HCT116 (cell line): Measurements from ENCODE around the gene MTA1. TPM values are rescaled to one million over a fixed set of nuclear protein-coding genes. Genes with fewer than 3 reads are reported as not detected.
A peak's percentile ranks its signal among the peaks of the same experiment; 100 is the strongest.

Source experiments
- ATAC-seq: fragments of 200-7000 bp; cut with Tn5 transposase; 2 replicates; pipeline ENCODE4 v1.9.1; 2020; ENCODE audit warnings: mild to moderate bottlenecking, moderate library complexity
- BruUV-seq: library from RNA; stranded (reverse); fragments of 400-500 nt; replicated peaks from 2 replicates; lab custom pipeline; 2021; lab: Mats Ljungman, UMichigan
- CTCF ChIA-PET: fragments of 300-600 bp; sonication (Branson Sonifier 250); formaldehyde crosslinking; loops from one replicate; lab custom pipeline; 2021; ENCODE audit warnings: antibody characterized with exemption; lab: Charles Lee
- POLR2A ChIA-PET: fragments of 300-600, 350-600 bp; sonication (Branson Sonifier 250); formaldehyde crosslinking; loops from one replicate; lab custom pipeline; 2021; ENCODE audit warnings: antibody characterized with exemption; lab: Charles Lee
- RAD21 ChIA-PET, 2 experiments: fragments of 300-600 bp; sonication (Branson Sonifier 250); formaldehyde crosslinking; loops; one replicate each; lab custom pipeline; 2023; ENCODE audit warnings: low total read pairs in 2 of 2; ENCODE audit not compliant: uncharacterized antibody in 2 of 2, unreplicated experiment in 2 of 2, low non-redundant PET in 1 of 2; lab: Charles Lee
- DNase-seq: peaks from one replicate; pipeline ENCODE4 v3.0.0-alpha.2; 2010; ENCODE audit warnings: low read depth, low spot score
- H2AFZ ChIP-seq: fragments of 200-600 bp; shearing (Covaris generic), sonication (generic); 2 replicates; pipeline ENCODE4 v1.6.1; 2017; ENCODE audit warnings: low read depth, mixed run types, mixed read lengths, antibody characterized with exemption, low read length; ENCODE audit not compliant: poor library complexity, severe bottlenecking
- H3K27ac ChIP-seq: 2 replicates; pipeline ENCODE4 v1.5.1; 2012; ENCODE audit warnings: low read depth, low read length
- H3K27me3 ChIP-seq: fragments of 200-600 bp; sonication (generic); 2 replicates; pipeline ENCODE4 v1.6.1; 2016; ENCODE audit warnings: mixed run types, low read length, mixed read lengths; ENCODE audit not compliant: insufficient read depth
- H3K36me3 ChIP-seq, 2 experiments: fragments of 200-500 bp in 1 of 2; fragments of 200-600 bp in 1 of 2; sonication (Bioruptor generic) in 1 of 2; sonication (generic) in 1 of 2; 2 replicates each; pipeline versions ENCODE4 v1.5.1 to v1.6.1; 2014 to 2016; ENCODE audit warnings: low read length in 2 of 2, inconsistent platforms in 1 of 2, mixed read lengths in 1 of 2, mixed run types in 1 of 2; ENCODE audit not compliant: insufficient read depth in 2 of 2, control insufficient read depth in 1 of 2
- H3K4me1 ChIP-seq, 2 experiments: fragments of 200-600 bp in 1 of 2; sonication (generic) in 1 of 2; 2 replicates each; pipeline versions ENCODE4 v1.5.1 to v1.6.1; 2012 to 2017; ENCODE audit warnings: low read length in 2 of 2, inconsistent platforms in 1 of 2, mild to moderate bottlenecking in 1 of 2, mixed read lengths in 1 of 2, mixed run types in 1 of 2, moderate library complexity in 1 of 2; ENCODE audit not compliant: insufficient read depth in 2 of 2, control insufficient read depth in 1 of 2
- H3K4me2 ChIP-seq: fragments of 200-600 bp; sonication (generic); 2 replicates; pipeline ENCODE4 v1.6.1; 2017; ENCODE audit warnings: mixed run types, low read length, mixed read lengths
- H3K4me3 ChIP-seq, 2 experiments: fragments of 200-600 bp in 1 of 2; sonication (generic) in 1 of 2; replicated peaks in 1 of 2; 2 replicates each; pipeline ENCODE4 v1.5.1; 2011 to 2016; ENCODE audit warnings: low read length in 2 of 2, control low read depth in 1 of 2, low read depth in 1 of 2, mild to moderate bottlenecking in 1 of 2, mixed read lengths in 1 of 2, mixed run types in 1 of 2
- H3K79me2 ChIP-seq: fragments of 200-600 bp; sonication (generic); 2 replicates; pipeline ENCODE4 v1.6.1; 2017; ENCODE audit warnings: mild to moderate bottlenecking, mixed run types, low read length, moderate library complexity, mixed read lengths; ENCODE audit not compliant: insufficient read depth
- H3K9ac ChIP-seq: fragments of 200-600 bp; sonication (generic); 2 replicates; pipeline ENCODE4 v1.6.1; 2016; ENCODE audit warnings: low read length, mixed read lengths
- H3K9me2 ChIP-seq: fragments of 200-600 bp; sonication (generic), shearing (Covaris generic); 2 replicates; pipeline ENCODE4 v1.6.1; 2017; ENCODE audit warnings: mixed run types, mild to moderate bottlenecking, moderate library complexity; ENCODE audit not compliant: insufficient read depth
- H3K9me3 ChIP-seq, 2 experiments: fragments of 200-500 bp in 1 of 2; fragments of 200-600 bp in 1 of 2; sonication (Bioruptor generic) in 1 of 2; sonication (generic) in 1 of 2; 2 replicates each; pipeline ENCODE4 v1.6.1; 2014 to 2017; ENCODE audit warnings: low read length in 2 of 2, mixed read lengths in 2 of 2, inconsistent platforms in 1 of 2, low read depth in 1 of 2, mild to moderate bottlenecking in 1 of 2, mixed run types in 1 of 2, moderate library complexity in 1 of 2; ENCODE audit not compliant: control insufficient read depth in 1 of 2, insufficient read depth in 1 of 2
- H4K20me1 ChIP-seq: fragments of 200-600 bp; sonication (generic), shearing (Covaris generic); 2 replicates; pipeline ENCODE4 v1.6.1; 2017; ENCODE audit warnings: mixed run types, mild to moderate bottlenecking, moderate library complexity; ENCODE audit not compliant: insufficient read depth
- CEBPB ChIP-seq: IDR thresholded peaks from 2 replicates; pipeline ENCODE4 v1.6.1; 2012; ENCODE audit warnings: low read depth
- RAD21 ChIP-seq: IDR thresholded peaks from 2 replicates; pipeline ENCODE4 v1.6.1; 2012; ENCODE audit warnings: low read depth, mild to moderate bottlenecking
- YY1 ChIP-seq: IDR thresholded peaks from 2 replicates; pipeline ENCODE4 v1.6.1; 2011; ENCODE audit warnings: low read length, low read depth, moderate library complexity, mild to moderate bottlenecking; ENCODE audit not compliant: insufficient replicate concordance; ENCODE audit errors: extremely low read depth
- ZFX ChIP-seq: fragments of 450-650 bp; IDR thresholded peaks from 2 replicates; pipeline ENCODE4 v1.6.1; 2017
- ZNF274 ChIP-seq: fragments of 200-500 bp; sonication (Bioruptor generic); IDR thresholded peaks from 2 replicates; pipeline ENCODE4 v1.6.1; 2014; ENCODE audit warnings: mild to moderate bottlenecking, low read depth, low read length, inconsistent platforms
- intact Hi-C: fragments of 100-400 bp; cut with micrococcal nuclease; formaldehyde crosslinking; loops from 2 replicates; pipeline ENCODE4 v1.10.0; 2022
- total RNA-seq: library from RNA; stranded (reverse); gene quantifications from one replicate; pipeline ENCODE4 v1.2.1, GENCODE V29; 2021; ENCODE audit not compliant: unreplicated experiment
- TF ChIP-seq, protein P1 (sequence below), 3 experiments: fragments of 200-600 bp in 1 of 3; sonication (generic) in 1 of 3; IDR thresholded peaks in 2 of 3; conservative IDR thresholded peaks in 1 of 3; 2 replicates each; pipeline ENCODE4 v1.5.1; 2012 to 2017; ENCODE audit warnings: low read depth in 2 of 3, low read length in 2 of 3, antibody characterized with exemption in 1 of 3, borderline replicate concordance in 1 of 3, control low read depth in 1 of 3, mild to moderate bottlenecking in 1 of 3, mixed read lengths in 1 of 3, mixed run types in 1 of 3, moderate library complexity in 1 of 3; ENCODE audit not compliant: insufficient read depth in 1 of 3
- TF ChIP-seq, protein P2 (sequence below): IDR thresholded peaks from 2 replicates; pipeline ENCODE4 v1.6.1; 2011; ENCODE audit warnings: mild to moderate bottlenecking, low read length, moderate library complexity; ENCODE audit not compliant: insufficient replicate concordance; ENCODE audit errors: extremely low read depth

MTA1 gene
- total RNA-seq, 1 experiment from 2014 or later = 229 TPM

DNA sequence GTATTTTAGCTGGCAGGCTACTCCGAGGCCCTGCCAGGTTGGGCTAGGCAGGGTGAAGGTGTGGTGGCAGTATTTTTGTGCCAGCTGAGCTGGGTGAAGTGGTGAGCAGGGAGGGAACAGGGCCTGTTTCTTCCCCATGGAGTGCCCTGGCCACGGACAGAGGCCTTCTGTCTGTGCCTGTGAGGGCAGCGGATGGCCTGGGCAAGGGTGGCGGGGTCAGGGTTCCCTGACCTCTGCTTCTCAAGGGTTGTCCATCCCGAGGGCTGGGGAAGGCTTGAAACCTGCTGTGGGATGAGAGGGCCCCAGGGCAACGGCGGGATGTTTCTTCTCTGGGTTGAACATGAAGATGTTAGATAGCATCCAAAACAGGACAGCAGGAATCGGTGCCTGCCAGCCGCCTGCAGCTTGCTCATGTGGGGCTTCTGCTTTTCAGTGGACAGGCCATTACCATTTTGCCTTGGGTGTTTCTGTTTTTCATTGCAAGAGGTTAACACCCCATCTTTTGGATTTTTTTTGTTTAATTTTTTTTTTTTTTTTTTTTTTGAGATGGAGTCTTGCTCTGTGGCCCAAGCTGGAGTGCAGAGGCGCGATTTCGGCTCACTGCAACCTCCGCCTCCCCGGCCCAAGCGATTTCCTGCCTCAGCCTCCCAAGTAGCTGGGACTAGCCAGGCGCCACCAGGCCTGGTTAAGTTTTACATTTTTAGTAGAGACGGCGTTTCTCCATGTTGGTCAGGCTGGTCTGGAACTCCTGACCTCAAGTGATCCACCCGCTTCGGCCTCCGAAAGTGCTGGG lies 3.3 kb downstream of the MTA1 start:
- Histone ChIP-seq H4K20me1 (no peaks in the 10 kb centered on the region; the same call in 1 of the 2 replicates), H3K79me2 (peaks cover 81% of the 10 kb centered on the region), H3K4me2 (no peak overlapping the region), H3K9me2 (no peaks in the 10 kb centered on the region), H3K36me3 (peaks cover 4 to 21% of the 10 kb centered on the region in 2 experiments; a peak in 3 of 4 replicates), H2AFZ (no peak overlapping the region), H3K9me3 (no peaks in the 10 kb centered on the region), H3K27ac (peak overlapping the region; percentile 30), H3K27me3 (no peaks in the 10 kb centered on the region), H3K4me3 (no peak overlapping the region), H3K9ac (no peak overlapping the region), H3K4me1 (peaks cover 16 to 33% of the 10 kb centered on the region in 2 experiments)
- ChIA-PET RAD21 (no interaction called here), CTCF (no interaction called here), POLR2A (no interaction called here)
- ATAC-seq (no peak), DNase-seq (no peak)
- TF ChIP-seq, protein P1, sequence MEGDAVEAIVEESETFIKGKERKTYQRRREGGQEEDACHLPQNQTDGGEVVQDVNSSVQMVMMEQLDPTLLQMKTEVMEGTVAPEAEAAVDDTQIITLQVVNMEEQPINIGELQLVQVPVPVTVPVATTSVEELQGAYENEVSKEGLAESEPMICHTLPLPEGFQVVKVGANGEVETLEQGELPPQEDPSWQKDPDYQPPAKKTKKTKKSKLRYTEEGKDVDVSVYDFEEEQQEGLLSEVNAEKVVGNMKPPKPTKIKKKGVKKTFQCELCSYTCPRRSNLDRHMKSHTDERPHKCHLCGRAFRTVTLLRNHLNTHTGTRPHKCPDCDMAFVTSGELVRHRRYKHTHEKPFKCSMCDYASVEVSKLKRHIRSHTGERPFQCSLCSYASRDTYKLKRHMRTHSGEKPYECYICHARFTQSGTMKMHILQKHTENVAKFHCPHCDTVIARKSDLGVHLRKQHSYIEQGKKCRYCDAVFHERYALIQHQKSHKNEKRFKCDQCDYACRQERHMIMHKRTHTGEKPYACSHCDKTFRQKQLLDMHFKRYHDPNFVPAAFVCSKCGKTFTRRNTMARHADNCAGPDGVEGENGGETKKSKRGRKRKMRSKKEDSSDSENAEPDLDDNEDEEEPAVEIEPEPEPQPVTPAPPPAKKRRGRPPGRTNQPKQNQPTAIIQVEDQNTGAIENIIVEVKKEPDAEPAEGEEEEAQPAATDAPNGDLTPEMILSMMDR (IDR thresholded peaks at IDR 0.05 in 2 of 3, conservative IDR thresholded peaks at IDR 0.05 in 1 of 3; ENCODE audit: borderline replicate concordance in 1 of 3, insufficient read depth in 1 of 3, low read depth in 2 of 3, low read length in 2 of 3) = no peak
- TF ChIP-seq YY1 = no peak
- no peak for TF ChIP-seq RAD21
- no peak for TF ChIP-seq CEBPB
- no peak for TF ChIP-seq ZFX
- TF ChIP-seq, protein P2, sequence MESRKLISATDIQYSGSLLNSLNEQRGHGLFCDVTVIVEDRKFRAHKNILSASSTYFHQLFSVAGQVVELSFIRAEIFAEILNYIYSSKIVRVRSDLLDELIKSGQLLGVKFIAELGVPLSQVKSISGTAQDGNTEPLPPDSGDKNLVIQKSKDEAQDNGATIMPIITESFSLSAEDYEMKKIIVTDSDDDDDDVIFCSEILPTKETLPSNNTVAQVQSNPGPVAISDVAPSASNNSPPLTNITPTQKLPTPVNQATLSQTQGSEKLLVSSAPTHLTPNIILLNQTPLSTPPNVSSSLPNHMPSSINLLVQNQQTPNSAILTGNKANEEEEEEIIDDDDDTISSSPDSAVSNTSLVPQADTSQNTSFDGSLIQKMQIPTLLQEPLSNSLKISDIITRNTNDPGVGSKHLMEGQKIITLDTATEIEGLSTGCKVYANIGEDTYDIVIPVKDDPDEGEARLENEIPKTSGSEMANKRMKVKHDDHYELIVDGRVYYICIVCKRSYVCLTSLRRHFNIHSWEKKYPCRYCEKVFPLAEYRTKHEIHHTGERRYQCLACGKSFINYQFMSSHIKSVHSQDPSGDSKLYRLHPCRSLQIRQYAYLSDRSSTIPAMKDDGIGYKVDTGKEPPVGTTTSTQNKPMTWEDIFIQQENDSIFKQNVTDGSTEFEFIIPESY = no peak
- TF ChIP-seq ZNF274 = no peak
- no TSS peak for BruUV-seq
- intact Hi-C loops = no loop called here
